Mammary epithelial cell (primary cell): ENCODE measurements around the gene LDLRAP1.

Experiments
- CTCF ChIP-seq, 2 donors: IDR thresholded peaks in 1 of 2; conservative IDR thresholded peaks in 1 of 2; 2 replicates each; pipeline ENCODE4 v1.5.1; 2011 to 2012; ENCODE audit warnings: inconsistent platforms in 2 of 2, low read length in 2 of 2, mild to moderate bottlenecking in 2 of 2, control low read depth in 1 of 2, low read depth in 1 of 2; ENCODE audit not compliant: insufficient read depth in 1 of 2; ENCODE audit errors: extremely low read depth in 1 of 2
- EZH2 ChIP-seq: IDR thresholded peaks from 2 replicates; pipeline ENCODE4 v1.6.1; 2012; ENCODE audit warnings: low read length, inconsistent platforms, borderline replicate concordance

- no peak for TF ChIP-seq CTCF (conservative IDR thresholded peaks at IDR 0.05 in 1 of 2, IDR thresholded peaks at IDR 0.05 in 1 of 2; ENCODE audit: extremely low read depth in 1 of 2, insufficient read depth in 1 of 2, low read depth in 1 of 2, low read length in 2 of 2)
- TF ChIP-seq EZH2, result no peak
Measured at GRCh38 chr1:25546193-25546592, 2.8 kb downstream of the LDLRAP1 start.
